Heart right ventricle (tissue), 16 donors: ENCODE results near the gene ZACN. TPM values are rescaled to one million over a fixed set of nuclear protein-coding genes. Genes with fewer than 3 reads are reported as not detected.
A peak's percentile ranks its signal among the peaks of the same experiment; 100 is the strongest.

Source experiments
- ATAC-seq, 8 donors: fragments of 200-7000 bp; cut with Tn5 transposase; one replicate each; pipeline ENCODE4 v1.9.1; 2020; ENCODE audit warnings: mild to moderate bottlenecking in 8 of 8, moderate library complexity in 8 of 8, moderate number of reproducible peaks in 1 of 8
- DNase-seq, 2 donors: peaks; one replicate each; pipeline ENCODE4 v3.0.0-alpha.2; 2020
- H3K27ac ChIP-seq, 10 donors: fragments of 200-600 bp; sonication (generic) in 2 of 10; one replicate each; pipeline versions ENCODE4 v1.5.0 to v1.8.0; 2020 to 2022; ENCODE audit warnings: mild to moderate bottlenecking in 3 of 10
- H3K27me3 ChIP-seq, 7 donors: fragments of 200-600 bp; one replicate each; pipeline ENCODE4 v1.8.0; 2021 to 2022; ENCODE audit warnings: mild to moderate bottlenecking in 2 of 7
- H3K36me3 ChIP-seq, 9 donors: fragments of 200-600 bp; sonication (generic) in 1 of 9; one replicate each; pipeline versions ENCODE4 v1.5.0 to v1.8.0; 2020 to 2022; ENCODE audit warnings: mild to moderate bottlenecking in 2 of 9
- H3K4me1 ChIP-seq, 9 donors: fragments of 200-600 bp; sonication (generic) in 1 of 9; one replicate each; pipeline versions ENCODE4 v1.5.0 to v1.8.0; 2020 to 2022; ENCODE audit warnings: mild to moderate bottlenecking in 4 of 9
- H3K4me3 ChIP-seq, 10 donors: fragments of 200-600 bp; sonication (generic) in 2 of 10; one replicate each; pipeline versions ENCODE4 v1.5.0 to v1.8.0; 2020 to 2022; ENCODE audit warnings: mild to moderate bottlenecking in 7 of 10, moderate library complexity in 2 of 10
- H3K9me3 ChIP-seq, 11 donors: fragments of 200-600 bp in 10 of 11; sonication (generic) in 2 of 11; one replicate each; pipeline versions ENCODE4 v1.5.0 to v1.8.0; 2013 to 2022; ENCODE audit warnings: mild to moderate bottlenecking in 2 of 11, control low read depth in 1 of 11, moderate library complexity in 1 of 11
- CTCF ChIP-seq, 9 donors: fragments of 200-600 bp; sonication (generic) in 2 of 9; IDR thresholded peaks; one replicate each; pipeline versions ENCODE4 v1.5.0 to v1.8.0; 2021 to 2022; ENCODE audit warnings: antibody characterized with exemption in 9 of 9, mild to moderate bottlenecking in 5 of 9, moderate library complexity in 1 of 9
- WGBS, 2 donors: extraction: QIAGEN DNeasy Blood & Tissue Kit; methylation state at CpG; one replicate each; pipeline ENCODE4 v1.1.7; 2013; ENCODE audit warnings: inconsistent platforms in 1 of 2; 5-methylcytosine and 5-hydroxymethylcytosine counted together
- intact Hi-C, 10 donors: fragments of 100-400 bp; cut with DNase I; formaldehyde crosslinking; loops; one replicate each; pipeline versions ENCODE4 v1.11.1 to v1.14.2; 2022
- polyA plus RNA-seq, 2 donors: library from polyadenylated mRNA; stranded (reverse); fragments of 200-250 nt; gene quantifications; one replicate each; pipeline ENCODE4 v1.2.3, GENCODE V29; 2013
- total RNA-seq, 10 donors: library from RNA; stranded (reverse); fragmentation: NEBNext Ultra II Directional in 3 of 10; extraction: Animal tissue kit (Norgen Biotek cat#: 25700) in 3 of 10; gene quantifications; one replicate each; pipeline versions ENCODE4 v1.2.1 to v1.2.4, GENCODE V29; 2021 to 2023
- donor health status: Arrhythmogenic right ventricular cardiomyopathy.
- donor health status: ischemic (EF 13 %, LVEDD 7.1; RV severe dilation, severe dysfunction).
- donor health status: healthy with polysubstance abuse.
- donor health status: DM: no; HTN: yes; CAD: no.
- donor health status: DM: no; HTN: no; CAD: no.
- donor health status: ischemic (EF 25% LVEDD 6.9; RV normal size, moderate dysfunction).
- donor health status: ischemic (EF 25% LVEDD 5.7; RV mildly dilated, moderate dysfunction).
- donor health status: healthy.
- donor health status: DM: yes; HTN: yes; CAD: no.
- donor health status: Ischemic cardiomyopathy.
- donor health status: ischemic (EF 35%, LVEDD 5.7; RV mildly dilated, moderate dysfunction).
- donor health status: nonischemic (EF 11% LVEDD 7.7; RV severe dilation, severe dysfunction).
- donor health status: DM: yes; HTN: yes; CAD: no.
- donor health status: PGD.
- donor health status: ischemic (EF 29% LVEDD 5.4; RV normal size, mild dysfunction).
- donor health status: nonischemic (EF 23%, LVEDD 6.1; RV moderate dilation, normal function).

Gene ZACN
- total and polyA plus RNA-seq, 12 donors, result 1.1 to 1.6 TPM; not detected in 10

GRCh38 chr17:76074390-76075363, 4.3 kb upstream of the ZACN start, which contains the start of gene GALR2:
TSS of gene GALR2 (plus strand) at chr17:76074781. CDS start at chr17:76074884, 103 bp downstream.
- intact Hi-C loops, result no loop called here
- H3K36me3 ChIP-seq, result peaks cover 0 to 6% (median 0%) of the 10 kb centered on the region in 9 donors
- H3K4me3 ChIP-seq, result peak within 1 kb of the TSS in 8 of 10 donors; percentile 3 to 32 (median 17)
- WGBS, 2 donors, result 1 to 2% methylated on average over 91 to 92 of the region's 92 CpGs
- H3K4me1 ChIP-seq, result peaks cover 7 to 67% (median 61%) of the 10 kb centered on the region in 9 donors
- TF ChIP-seq CTCF (IDR thresholded peaks at IDR 0.05), result no peak
- H3K9me3 ChIP-seq, result no peaks in the 10 kb centered on the region
- ATAC-seq, result no peak
- peaks cover 35 to 64% (median 62%) of the 10 kb centered on the region in 7 donors for H3K27me3 ChIP-seq
- H3K27ac ChIP-seq, result no peak within 1 kb of the TSS
- no peak for DNase-seq

- Histone ChIP-seq H3K9me3 (no peaks in the 10 kb centered on the region), H3K4me3 (peak overlapping the region in 7 of 10 donors; percentile 3 to 25 (median 12)), H3K4me1 (peaks cover 7 to 68% (median 60%) of the 10 kb centered on the region in 9 donors), H3K27ac (no peak overlapping the region), H3K27me3 (peaks cover 35 to 73% (median 62%) of the 10 kb centered on the region in 7 donors), H3K36me3 (no peaks in the 10 kb centered on the region)
- intact Hi-C loops, result no loop called here
- peak in 2 of 9 donors; percentile 15 to 32 for TF ChIP-seq CTCF (IDR thresholded peaks at IDR 0.05)
- no peak for DNase-seq
- WGBS, 2 donors, result 3 to 4% methylated on average over 48 of the region's 48 CpGs
- no peak for ATAC-seq
These were observed 3.4 kb upstream of the ZACN start for GRCh38 chr17:76075364-76076145.

GRCh38 chr17:76076146-76076764, 2.7 kb upstream of the ZACN start:
- no peak for DNase-seq
- TF ChIP-seq CTCF (IDR thresholded peaks at IDR 0.05), result no peak
- Histone ChIP-seq H3K4me1 (peaks cover 4 to 65% (median 55%) of the 10 kb centered on the region in 9 donors), H3K9me3 (no peaks in the 10 kb centered on the region), H3K36me3 (no peaks in the 10 kb centered on the region), H3K4me3 (peak overlapping the region in 3 of 10 donors; percentile 12 to 23 (median 22)), H3K27ac (no peak overlapping the region), H3K27me3 (peaks cover 35 to 75% (median 62%) of the 10 kb centered on the region in 7 donors)
- ATAC-seq, result no peak
- WGBS, 2 donors, result 2 to 5% methylated on average over 41 of the region's 41 CpGs
- intact Hi-C loops, result no loop called here
